K562 (cell line): ENCODE results near the gene ERP29. TPM values are rescaled to one million over a fixed set of nuclear protein-coding genes. Genes with fewer than 3 reads are reported as not detected.
A peak's percentile ranks its signal among the peaks of the same experiment; 100 is the strongest.

Experiments
- ATF7 ChIP-seq: fragments of 450-650 bp; IDR thresholded peaks from 2 replicates; pipeline ENCODE4 v1.7.1; 2014; ENCODE audit warnings: mild to moderate bottlenecking, moderate library complexity
- C11orf30 ChIP-seq: fragments of 450-650 bp; IDR thresholded peaks from 2 replicates; pipeline ENCODE4 v1.6.1; 2016; ENCODE audit warnings: low read depth, mild to moderate bottlenecking
- CCNT2 ChIP-seq: IDR thresholded peaks from 2 replicates; pipeline ENCODE4 v1.6.1; 2011; ENCODE audit warnings: borderline replicate concordance, low read depth, mild to moderate bottlenecking, moderate library complexity, mixed read lengths, low read length; ENCODE audit not compliant: insufficient read length; ENCODE audit errors: extremely low read depth
- CXXC5 ChIP-seq: fragments of 250-450 bp; sonication (Bioruptor Pico); IDR thresholded peaks from 2 replicates; pipeline ENCODE4 v1.8.0; 2022; ENCODE audit warnings: inconsistent platforms, mild to moderate bottlenecking, moderate library complexity
- DIDO1 ChIP-seq: fragments of 450-650 bp; IDR thresholded peaks from 2 replicates; pipeline ENCODE4 v1.6.1; 2016; ENCODE audit warnings: low read depth, missing biosample characterization, missing genetic modification characterization
- ELF2 ChIP-seq: fragments of 250-450 bp; sonication (Bioruptor Pico); IDR thresholded peaks from 2 replicates; pipeline ENCODE4 v1.5.0; 2021; ENCODE audit warnings: mild to moderate bottlenecking
- FOXK2 ChIP-seq, 2 experiments: fragments of 450-650 bp; IDR thresholded peaks in 1 of 2; conservative IDR thresholded peaks in 1 of 2; 2 replicates each; pipeline ENCODE4 v1.6.1; 2016; ENCODE audit warnings: low read depth in 2 of 2, mild to moderate bottlenecking in 1 of 2
- HBP1 ChIP-seq: fragments of 450-650 bp; formaldehyde crosslinking; IDR thresholded peaks from 2 replicates; pipeline ENCODE4 v1.4.0; 2022; ENCODE audit warnings: missing genetic modification characterization
- KLF6 ChIP-seq: fragments of 250-450 bp; sonication (Bioruptor Pico); IDR thresholded peaks from 2 replicates; pipeline ENCODE4 v1.4.0; 2020; ENCODE audit warnings: mild to moderate bottlenecking, moderate library complexity, borderline replicate concordance
- MAFK ChIP-seq: IDR thresholded peaks from 2 replicates; pipeline ENCODE4 v1.6.1; 2011; ENCODE audit warnings: low read length, improper control_type of control experiment
- MBD2 ChIP-seq: sonication (generic); IDR thresholded peaks from 2 replicates; pipeline ENCODE4 v1.6.1; 2016; ENCODE audit warnings: low read depth, borderline replicate concordance
- PCBP1 ChIP-seq: fragments of 200-400 bp; formaldehyde crosslinking; IDR thresholded peaks from 2 replicates; pipeline ENCODE4 v1.6.1; 2018; ENCODE audit warnings: mild to moderate bottlenecking, low read depth, low read length; ENCODE audit not compliant: poor library complexity, severe bottlenecking
- PRPF4 ChIP-seq: fragments of 200-400 bp; formaldehyde crosslinking; IDR thresholded peaks from one replicate; pipeline ENCODE4 v1.6.1; 2017; ENCODE audit warnings: low read length, low read depth, mild to moderate bottlenecking; ENCODE audit not compliant: insufficient read depth, poor library complexity, severe bottlenecking
- RAD21 ChIP-seq, 2 experiments: fragments of 250-450 bp in 1 of 2; fragments of 450-650 bp in 1 of 2; sonication (Bioruptor Pico) in 1 of 2; formaldehyde crosslinking in 1 of 2; IDR thresholded peaks in 1 of 2; conservative IDR thresholded peaks in 1 of 2; 2 replicates each; pipeline versions ENCODE4 v1.4.0 to v1.8.0; 2020 to 2022; ENCODE audit warnings: mild to moderate bottlenecking in 2 of 2, moderate library complexity in 1 of 2
- RB1 ChIP-seq: fragments of 450-650 bp; IDR thresholded peaks from 2 replicates; pipeline ENCODE4 v1.6.1; 2017; ENCODE audit warnings: low read depth, mild to moderate bottlenecking
- SIN3B ChIP-seq: fragments of 450-650 bp; IDR thresholded peaks from 2 replicates; pipeline ENCODE4 v1.6.1; 2017; ENCODE audit warnings: low read depth, mild to moderate bottlenecking, moderate library complexity
- SIRT6 ChIP-seq: IDR thresholded peaks from one replicate; pipeline ENCODE4 v1.6.1; 2012; ENCODE audit warnings: low read depth, mild to moderate bottlenecking, control low read depth, inconsistent platforms, low read length, moderate library complexity
- TCF3 ChIP-seq: sonication (generic); formaldehyde crosslinking; IDR thresholded peaks from 2 replicates; pipeline ENCODE4 v1.4.0; 2020; ENCODE audit warnings: mild to moderate bottlenecking, missing genetic modification reagents
- TFAP4 ChIP-seq: sonication (generic); formaldehyde crosslinking; IDR thresholded peaks from 2 replicates; pipeline ENCODE4 v1.8.0; 2022; ENCODE audit warnings: missing genetic modification reagents, mild to moderate bottlenecking, moderate library complexity, borderline replicate concordance
- ZNF12 ChIP-seq: sonication (generic); formaldehyde crosslinking; IDR thresholded peaks from 2 replicates; pipeline ENCODE4 v1.4.0; 2020; ENCODE audit warnings: mild to moderate bottlenecking, missing genetic modification reagents
- ZNF197 ChIP-seq: fragments of 200-800 bp; sonication (Bioruptor generic); IDR thresholded peaks from 2 replicates; pipeline ENCODE4 v1.6.1; 2016; ENCODE audit warnings: low read depth, missing genetic modification characterization, missing compliant biosample characterization
- ZNF561 ChIP-seq: fragments of 450-650 bp; formaldehyde crosslinking; conservative IDR thresholded peaks from 2 replicates; pipeline ENCODE4 v1.4.0; 2020; ENCODE audit warnings: mild to moderate bottlenecking, moderate library complexity
- ZNF586 ChIP-seq: fragments of 450-650 bp; formaldehyde crosslinking; conservative IDR thresholded peaks from 2 replicates; pipeline ENCODE4 v1.4.0; 2020; ENCODE audit warnings: mild to moderate bottlenecking, moderate library complexity
- polyA plus RNA-seq, 8 experiments: library from polyadenylated mRNA; depleted of rRNA in 4 of 8; stranded (reverse) in 5 of 8; unstranded in 3 of 8; fragments of >200 nt; fragmentation: Nextera tagmentation in 2 of 8; fragmentation: Illumina TruSeq in 1 of 8; extraction: Ambion mirVana in 2 of 8; extraction: Trizol in 1 of 8; gene quantifications; 2 replicates each; pipeline versions ENCODE4 v1.2.1 to v1.2.3, GENCODE V29; 2011 to 2014; ENCODE audit warnings: inconsistent platforms in 1 of 8, missing spikeins in 1 of 8
- total RNA-seq, 7 experiments: library from RNA; depleted of rRNA in 6 of 7; stranded (reverse); fragments of >200 nt in 6 of 7; fragmentation: Illumina TruSeq in 2 of 7; extraction: Trizol in 2 of 7; gene quantifications; 2 replicates each; pipeline versions ENCODE4 v1.2.1 to v1.2.3, GENCODE V29; 2011 to 2021; ENCODE audit warnings: low replicate concordance in 1 of 7
- TF ChIP-seq, protein P1 (sequence below): fragments of 450-650 bp; IDR thresholded peaks from 2 replicates; pipeline ENCODE4 v1.6.1; 2017; ENCODE audit warnings: antibody characterized with exemption

Gene ERP29
- total and polyA plus RNA-seq, 9 of the 15 experiments (the other 6 are each of a cell fraction or from before 2014, with no cell fraction given): 42.4 to 146 (median 111) TPM

- TF ChIP-seq PRPF4: no peak
- TF ChIP-seq ZNF586 (CRISPR knock-in tag): no peak
- peak; percentile 94 for TF ChIP-seq TFAP4 (CRISPR knock-in tag)
- TF ChIP-seq FOXK2 (conservative IDR thresholded peaks at IDR 0.05 in 1 of 2, IDR thresholded peaks at IDR 0.05 in 1 of 2; ENCODE audit: low read depth in 2 of 2): peak in 1 of 2 experiments; percentile 94; a peak in 3 of 4 replicates
- peak; percentile 65 for TF ChIP-seq CCNT2
- TF ChIP-seq ATF7: peak; percentile 48
- peak; percentile 79; the same call in 1 of the 2 replicates for TF ChIP-seq KLF6 (CRISPR knock-in tag)
- TF ChIP-seq ZNF561 (CRISPR knock-in tag): no peak
- no peak for TF ChIP-seq SIRT6
- peak; percentile 73 for TF ChIP-seq C11orf30
- peak; percentile 20 for TF ChIP-seq PCBP1
- peak; percentile 87 for TF ChIP-seq CXXC5 (CRISPR knock-in tag)
- 0 out of 2 replicates have a peak, but pooled peaks have one; percentile 30 for TF ChIP-seq HBP1 (CRISPR knock-in tag)
- no peak for TF ChIP-seq DIDO1 (tag)
- TF ChIP-seq ZNF12 (CRISPR knock-in tag): peak; percentile 63; the same call in 1 of the 2 replicates
- peak; percentile 53 to 61 for TF ChIP-seq RAD21 (CRISPR knock-in tag; conservative IDR thresholded peaks at IDR 0.05 in 1 of 2, IDR thresholded peaks at IDR 0.05 in 1 of 2)
- TF ChIP-seq SIN3B: peak; percentile 75
- TF ChIP-seq MBD2: peak; percentile 68; the same call in 1 of the 2 replicates
- TF ChIP-seq, protein P1, sequence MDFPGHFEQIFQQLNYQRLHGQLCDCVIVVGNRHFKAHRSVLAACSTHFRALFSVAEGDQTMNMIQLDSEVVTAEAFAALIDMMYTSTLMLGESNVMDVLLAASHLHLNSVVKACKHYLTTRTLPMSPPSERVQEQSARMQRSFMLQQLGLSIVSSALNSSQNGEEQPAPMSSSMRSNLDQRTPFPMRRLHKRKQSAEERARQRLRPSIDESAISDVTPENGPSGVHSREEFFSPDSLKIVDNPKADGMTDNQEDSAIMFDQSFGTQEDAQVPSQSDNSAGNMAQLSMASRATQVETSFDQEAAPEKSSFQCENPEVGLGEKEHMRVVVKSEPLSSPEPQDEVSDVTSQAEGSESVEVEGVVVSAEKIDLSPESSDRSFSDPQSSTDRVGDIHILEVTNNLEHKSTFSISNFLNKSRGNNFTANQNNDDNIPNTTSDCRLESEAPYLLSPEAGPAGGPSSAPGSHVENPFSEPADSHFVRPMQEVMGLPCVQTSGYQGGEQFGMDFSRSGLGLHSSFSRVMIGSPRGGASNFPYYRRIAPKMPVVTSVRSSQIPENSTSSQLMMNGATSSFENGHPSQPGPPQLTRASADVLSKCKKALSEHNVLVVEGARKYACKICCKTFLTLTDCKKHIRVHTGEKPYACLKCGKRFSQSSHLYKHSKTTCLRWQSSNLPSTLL: peak; percentile 91
- TF ChIP-seq ELF2: no peak; the same call in none of the 2 replicates
- TF ChIP-seq RB1: peak; percentile 95
- peak; percentile 18; the same call in 1 of the 2 replicates for TF ChIP-seq MAFK
- no peak for TF ChIP-seq ZNF197 (CRISPR knock-in tag)
- peak; percentile 25; the same call in 1 of the 2 replicates for TF ChIP-seq TCF3 (CRISPR knock-in tag)
Measured at GRCh38 chr12:112012775-112013600, at the start of gene ERP29, which contains the start of gene TMEM116 (continued).
